Activated gamma-delta T cell (primary cell): ENCODE measurements around the gene ENOX2.

ENCODE experiments used
- DNase-seq: peaks from one replicate; lab custom pipeline; 2025; lab: John Stamatoyannopoulos, UW

The ENOX2 gene

GRCh38 chrX:130700629-130701028 is 202.4 kb downstream of the ENOX2 start:
- no peak for DNase-seq

GRCh38 chrX:130699618-130700017 is 203.4 kb downstream of the ENOX2 start:
- no peak for DNase-seq

GRCh38 chrX:130696542-130696941 is 206.5 kb downstream of the ENOX2 start:
- DNase-seq, result no peak

DNA sequence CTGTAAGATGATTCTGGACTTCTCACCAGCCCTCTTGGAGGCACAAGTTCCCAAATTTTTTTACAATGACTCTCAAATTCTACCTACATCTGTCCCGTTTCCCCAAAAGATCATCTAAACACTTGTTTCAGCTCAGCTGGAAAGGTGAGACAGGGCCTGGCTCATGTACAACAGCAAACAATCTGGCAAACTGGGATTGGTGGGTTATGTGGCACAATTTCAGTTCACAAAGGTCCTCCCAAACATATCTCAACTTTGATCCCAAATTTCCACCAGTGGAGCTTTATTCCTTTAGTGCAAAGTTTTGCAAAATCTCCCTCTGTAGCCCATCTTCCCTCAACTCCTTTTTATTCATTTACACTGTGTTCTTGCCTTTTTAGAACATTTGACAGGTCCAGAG is 207.1 kb downstream of the ENOX2 start:
- DNase-seq, result no peak

DNA sequence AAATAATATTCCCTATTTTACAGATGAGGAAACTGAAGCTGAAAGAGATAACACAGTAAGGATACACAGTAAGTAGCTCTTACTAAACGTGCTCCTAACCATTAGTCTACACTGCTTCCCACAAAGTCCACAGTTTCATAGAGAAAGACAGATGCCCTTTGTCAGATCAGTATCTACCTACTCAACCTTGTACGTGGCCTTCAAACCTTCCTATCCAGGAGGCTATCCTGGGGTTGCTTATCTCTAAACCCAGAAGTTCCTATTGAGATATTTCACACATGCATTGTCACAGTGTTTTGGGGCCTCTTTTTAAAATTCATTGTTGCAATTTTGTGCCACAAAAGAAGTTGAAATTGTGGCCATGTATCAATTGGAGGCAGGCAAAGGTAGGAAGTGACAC is 208.0 kb downstream of the ENOX2 start:
- DNase-seq, result no peak

DNA sequence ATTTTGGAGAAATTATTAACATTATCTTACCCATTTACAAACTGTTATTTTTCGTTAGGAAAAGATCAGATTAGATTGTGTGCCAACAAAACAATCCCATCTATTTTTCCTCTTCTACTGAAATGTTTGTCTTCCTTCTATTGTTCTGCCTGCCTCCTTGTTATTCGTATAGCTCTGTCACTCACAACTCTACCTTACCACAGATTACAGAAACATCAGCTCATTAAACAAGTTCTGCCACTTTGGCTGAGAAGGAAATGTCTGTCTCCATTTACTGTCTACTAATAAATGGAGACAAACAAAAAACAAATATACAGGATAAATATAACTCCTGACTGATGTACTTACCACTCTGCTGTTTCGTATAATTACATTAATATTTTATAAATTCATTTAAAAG is 211.4 kb downstream of the ENOX2 start:
- no peak for DNase-seq

- DNase-seq, result no peak
Measured at GRCh38 chrX:130688360-130688759, 214.6 kb downstream of the ENOX2 start.

- DNase-seq, result no peak
Measured at GRCh38 chrX:130682990-130683389, 220.0 kb downstream of the ENOX2 start.

DNA sequence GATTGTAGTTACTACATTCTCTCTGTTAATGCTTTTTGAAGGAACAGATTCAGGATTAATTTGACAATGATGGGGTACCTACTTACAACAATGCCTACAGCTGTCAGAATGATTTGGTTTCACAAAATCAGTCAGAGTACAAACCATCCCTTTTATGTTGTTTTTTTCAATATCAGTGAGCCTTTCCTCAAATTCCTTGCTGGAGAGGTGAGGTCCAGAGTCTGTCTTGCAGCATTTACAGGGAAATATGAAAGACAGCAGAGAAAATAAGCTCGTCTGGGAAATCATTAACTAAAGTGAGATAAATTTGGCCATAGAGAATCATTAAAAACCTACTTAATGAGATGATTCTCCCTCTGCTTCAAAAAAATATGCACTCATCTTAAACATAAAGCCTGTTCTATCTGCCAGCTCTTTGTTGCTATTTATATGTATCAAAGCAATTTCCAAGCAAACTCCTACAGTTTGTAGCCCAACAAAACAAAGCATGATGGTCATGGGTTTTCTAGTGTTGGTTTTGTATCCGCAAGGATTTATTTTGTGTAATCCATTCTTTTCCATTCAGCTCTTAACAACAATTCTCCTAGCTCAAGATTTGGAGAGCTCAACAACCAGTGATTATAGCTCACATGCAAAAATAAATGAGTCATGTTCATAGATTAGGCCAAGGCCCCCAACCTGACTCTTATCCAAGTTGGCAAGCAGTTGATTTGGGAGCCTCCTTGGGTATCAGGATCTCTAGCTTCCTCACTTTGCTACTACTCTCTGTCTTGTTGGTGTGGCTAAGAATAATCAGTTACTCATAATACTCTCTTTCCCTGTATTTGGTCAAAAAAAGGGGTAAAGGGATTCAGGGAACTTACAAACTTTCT is 222.6 kb downstream of the ENOX2 start:
- DNase-seq, result no peak

- DNase-seq, result no peak
Measured at GRCh38 chrX:130676861-130677260, 226.1 kb downstream of the ENOX2 start.

- no peak for DNase-seq
Measured at GRCh38 chrX:130672214-130672613, 230.8 kb downstream of the ENOX2 start.

DNA sequence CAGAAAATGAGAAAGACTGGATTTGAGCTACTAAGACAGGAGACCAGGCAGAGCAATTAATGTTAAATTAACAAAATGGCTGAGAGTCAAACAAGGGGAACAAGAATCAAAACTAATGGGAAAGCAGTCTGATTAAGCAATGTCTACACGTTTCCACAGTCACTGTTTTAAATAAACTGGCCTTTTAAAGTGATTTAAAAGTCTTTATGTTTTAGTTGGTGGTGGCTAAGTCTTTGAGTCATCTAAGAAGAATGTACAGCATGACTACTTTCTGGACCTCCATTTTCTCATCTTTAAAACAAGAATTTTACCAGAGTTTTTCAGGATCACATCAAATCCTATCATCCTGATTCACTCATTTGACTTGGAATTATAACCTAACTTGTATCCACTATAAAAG is 233.8 kb downstream of the ENOX2 start:
- DNase-seq, result no peak

DNA sequence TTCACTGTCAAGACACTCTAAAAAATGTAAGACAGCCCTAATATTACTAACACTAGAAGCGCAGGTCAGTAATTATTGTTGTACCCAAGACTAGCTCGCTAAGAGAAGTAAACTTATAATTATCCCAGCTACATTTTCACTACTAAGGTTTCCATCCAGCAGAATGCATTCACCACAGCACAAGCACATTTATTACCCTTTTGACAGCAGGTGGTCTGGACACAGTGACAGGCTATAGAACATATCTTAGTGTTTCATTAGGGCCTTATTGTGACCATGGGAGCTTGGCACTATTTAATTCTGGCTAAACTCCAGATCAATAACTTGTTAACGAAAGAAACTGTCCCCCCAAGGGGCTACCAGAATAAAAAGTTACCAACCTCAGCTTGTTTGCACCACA is 237.7 kb downstream of the ENOX2 start:
- no peak for DNase-seq

DNA sequence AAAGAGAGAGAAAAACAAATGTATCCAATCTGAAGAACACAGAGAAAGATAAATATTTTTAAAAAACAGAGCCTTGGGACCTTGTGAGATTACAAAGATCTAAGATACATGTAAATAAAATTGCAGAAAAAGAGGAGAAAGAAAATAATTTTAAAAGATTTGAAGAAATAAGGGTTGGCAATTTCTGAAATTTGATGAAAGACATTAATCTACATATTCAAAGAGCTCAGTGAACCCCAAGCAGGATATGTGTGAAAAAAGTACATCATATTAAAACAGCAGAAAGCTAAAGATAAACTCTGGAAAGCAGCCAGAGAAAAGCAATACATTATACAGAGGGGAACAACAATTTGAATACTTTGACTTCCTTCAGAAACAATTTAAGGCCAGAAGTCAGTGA is 244.7 kb downstream of the ENOX2 start:
- DNase-seq, result no peak

DNA sequence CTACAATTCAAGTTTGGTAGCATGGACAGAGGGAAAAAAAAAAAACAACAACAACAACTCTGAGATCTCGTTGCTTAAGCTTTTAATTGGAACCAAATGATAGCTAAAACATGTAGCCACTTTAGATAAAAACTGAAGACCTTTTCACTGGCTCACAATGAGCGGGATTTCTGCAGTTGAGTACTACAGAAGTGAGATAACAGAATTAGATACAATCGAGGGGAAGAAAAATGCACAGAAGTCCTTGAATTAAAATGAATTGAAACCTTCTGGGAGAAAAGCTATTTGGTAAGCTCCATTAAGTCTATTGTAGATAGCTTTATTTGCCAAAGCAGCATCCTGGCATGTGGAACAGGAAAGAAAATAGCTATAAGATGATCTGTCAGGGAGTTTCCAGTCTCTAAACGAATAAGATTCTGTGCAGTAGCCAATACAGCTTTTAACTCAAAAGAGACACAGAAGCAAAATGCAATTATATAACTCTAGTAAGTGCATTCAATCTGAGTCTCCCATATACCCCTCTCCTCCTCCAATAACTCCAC is 248.5 kb downstream of the ENOX2 start:
- no peak for DNase-seq

DNA sequence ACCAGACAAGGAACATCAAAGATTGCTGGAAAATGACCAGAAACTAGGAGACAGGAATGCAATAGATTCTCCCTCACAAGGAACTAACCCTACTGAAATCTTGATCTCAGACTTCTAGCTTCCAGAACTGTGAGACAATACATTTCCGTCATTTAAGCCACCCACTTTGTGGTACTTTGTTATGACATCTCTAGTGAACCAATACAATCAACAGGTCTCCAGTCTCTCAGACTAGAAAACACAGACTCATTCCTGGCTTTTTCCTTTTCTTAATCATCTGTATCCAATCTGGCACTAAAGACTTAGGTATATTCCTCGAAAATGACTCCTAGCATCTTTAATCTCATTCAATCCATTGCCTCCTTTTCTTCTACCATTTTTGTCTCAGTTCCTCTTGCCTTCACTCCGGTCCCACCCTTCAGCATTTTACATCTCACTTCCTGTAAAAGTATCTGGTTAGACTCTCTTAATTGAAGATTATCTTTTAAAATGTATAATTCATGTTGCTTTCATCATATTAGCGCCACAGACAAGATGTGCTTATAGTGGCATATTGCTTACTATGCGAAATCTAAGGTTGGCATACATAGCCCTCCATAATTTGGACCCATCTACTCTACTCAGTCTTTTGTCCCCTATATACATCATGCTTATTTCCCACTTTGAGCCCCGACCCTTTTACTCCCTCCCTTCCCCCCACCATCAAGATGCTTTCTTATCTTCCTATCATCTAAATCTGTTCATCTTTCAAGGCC is 250.0 kb downstream of the ENOX2 start:
- no peak for DNase-seq

GRCh38 chrX:130649738-130650137 is 253.3 kb downstream of the ENOX2 start:
- DNase-seq, result no peak

DNA sequence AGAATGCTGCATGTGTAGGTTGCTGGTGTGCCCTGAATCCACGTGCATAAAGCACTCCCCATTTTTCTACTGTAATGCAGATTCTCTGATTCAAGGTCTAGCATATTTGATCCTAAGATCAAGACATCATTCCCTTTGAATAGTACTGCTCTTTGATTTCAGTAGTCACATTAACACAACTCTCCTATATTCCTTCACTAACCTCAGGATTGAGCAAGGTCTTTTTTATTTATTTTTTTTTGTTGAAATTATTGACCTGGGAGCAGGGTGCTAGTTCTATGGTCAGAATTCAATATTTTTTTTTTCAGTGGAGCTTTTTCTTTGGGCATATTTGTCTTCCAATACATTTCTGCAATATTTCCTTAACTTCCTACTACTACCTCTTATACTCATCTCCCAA is 255.5 kb downstream of the ENOX2 start:
- DNase-seq, result no peak

GRCh38 chrX:130645955-130646583 is 256.9 kb downstream of the ENOX2 start:
- no peak for DNase-seq

DNA sequence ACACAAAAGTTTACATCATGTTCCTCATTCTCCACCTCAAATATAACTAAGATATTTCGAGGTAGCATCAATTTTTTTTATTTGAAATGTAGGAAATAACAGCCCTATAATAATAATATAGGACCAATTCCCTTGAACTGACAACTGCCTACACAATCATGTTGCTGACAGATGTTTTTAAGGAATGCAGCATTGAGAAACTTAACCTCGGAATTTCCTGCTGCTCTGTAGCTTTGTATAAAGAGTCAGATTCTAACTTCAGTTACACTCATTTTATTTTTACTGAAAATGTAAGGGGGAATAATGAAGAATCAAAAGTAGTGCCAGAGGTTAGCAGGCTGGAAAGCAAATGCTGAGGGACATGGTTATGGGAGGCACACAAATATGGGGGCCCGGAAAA is 265.4 kb downstream of the ENOX2 start:
- DNase-seq, result no peak

GRCh38 chrX:130636277-130636676 is 266.7 kb downstream of the ENOX2 start:
- no peak for DNase-seq

DNA sequence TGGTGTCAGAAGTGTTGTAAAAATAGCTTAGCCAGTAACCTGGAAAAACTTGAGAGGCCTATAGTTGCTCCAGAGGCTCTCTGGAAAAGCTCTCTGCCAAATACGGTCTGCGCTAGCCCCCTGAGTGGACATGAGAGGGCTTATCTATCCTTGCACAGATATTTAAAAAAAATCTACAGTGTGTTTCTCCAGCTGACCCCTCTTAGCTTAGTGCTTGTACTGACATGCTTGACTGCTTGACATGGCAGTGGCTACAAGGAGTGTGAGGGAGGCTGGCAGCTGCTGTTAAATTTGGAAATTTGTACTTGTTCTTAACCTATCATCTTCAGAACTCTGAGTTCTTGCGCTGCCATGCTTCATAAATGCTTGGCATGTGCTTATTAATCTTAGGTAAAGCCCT is 272.0 kb downstream of the ENOX2 start:
- no peak for DNase-seq

- no peak for DNase-seq
Measured at GRCh38 chrX:130628516-130628915, 274.5 kb downstream of the ENOX2 start.
